MG63 (cell line): ENCODE data around the gene ATAD5. TPM values are rescaled to one million over a fixed set of nuclear protein-coding genes. Genes with fewer than 3 reads are reported as not detected.
"Not testable (repeated sequence)": the region's sequence is repeated elsewhere in the genome, so short reads cannot be mapped to it uniquely, and the experiment has no call there.

Source experiments
- DNase-seq: peaks from one replicate; pipeline ENCODE4 v3.0.0-alpha.2; 2020
- H3K27me3 ChIP-seq: fragments of 250-450 bp; sonication (Bioruptor Pico); 2 replicates; pipeline ENCODE4 v1.5.1; 2020; ENCODE audit warnings: mild to moderate bottlenecking, moderate library complexity
- H3K36me3 ChIP-seq: fragments of 250-450 bp; sonication (Bioruptor Pico); 2 replicates; pipeline ENCODE4 v1.5.1; 2020; ENCODE audit warnings: mild to moderate bottlenecking, moderate library complexity
- H3K4me3 ChIP-seq: fragments of 250-450 bp; sonication (Bioruptor Pico); 2 replicates; pipeline ENCODE4 v1.5.1; 2020; ENCODE audit warnings: mild to moderate bottlenecking, moderate library complexity
- H3K9me3 ChIP-seq: fragments of 250-450 bp; sonication (Bioruptor Pico); 2 replicates; pipeline ENCODE4 v1.5.1; 2020; ENCODE audit warnings: mild to moderate bottlenecking, moderate library complexity
- total RNA-seq: library from RNA; depleted of rRNA; stranded (reverse); fragments of >200 nt; shearing (Covaris generic); gene quantifications from 2 replicates; pipeline ENCODE4 v1.2.3, GENCODE V29; 2014; ENCODE audit warnings: low replicate concordance

Gene ATAD5
- total RNA-seq, 1 experiment from 2014 or later: 2.4 TPM

DNA sequence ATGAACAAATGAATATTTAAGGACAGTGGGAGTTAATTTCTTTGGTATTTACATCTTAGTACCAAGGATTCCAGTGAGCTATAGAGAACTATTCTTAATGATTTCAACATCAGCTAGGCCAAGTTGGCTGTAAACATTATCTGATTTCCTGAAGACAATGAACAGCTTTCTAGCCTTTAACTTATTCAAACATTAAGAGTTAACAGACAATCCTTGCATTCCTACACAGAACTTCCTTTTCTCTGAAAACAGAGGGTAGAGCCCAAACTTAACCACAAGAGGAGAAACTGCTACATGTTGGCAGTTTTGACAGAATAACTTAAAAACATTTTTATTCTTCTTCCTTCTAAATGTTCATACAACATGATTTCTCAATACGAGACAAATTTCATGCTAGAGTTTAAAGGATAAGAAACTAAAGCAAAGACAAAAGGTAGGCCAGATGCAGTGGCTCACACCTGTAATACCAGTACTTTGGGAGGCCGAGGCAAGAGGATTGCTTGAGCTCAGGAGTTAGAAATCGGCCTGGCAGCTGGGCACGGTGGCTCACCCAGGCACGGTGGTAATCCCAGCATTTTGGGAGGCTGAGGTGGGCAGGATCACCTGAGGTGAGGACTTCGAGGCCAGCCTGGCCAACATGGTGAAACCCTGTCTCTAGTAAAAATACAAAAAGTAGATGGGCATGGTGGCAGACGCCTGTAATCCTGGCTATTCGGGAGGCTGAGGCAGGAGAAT is 11.6 kb upstream of the ATAD5 start:
- no peak for DNase-seq
- Histone ChIP-seq H3K36me3 (peaks cover 13% of the 10 kb centered on the region), H3K9me3 (no peaks in the 10 kb centered on the region), H3K4me3 (no peak overlapping the region), H3K27me3 (no peaks in the 10 kb centered on the region)

GRCh38 chr17:30821871-30822723 is 9.7 kb upstream of the ATAD5 start:
- DNase-seq: no peak
- no peaks in the 10 kb centered on the region for H3K27me3 ChIP-seq
- H3K9me3 ChIP-seq: no peaks in the 10 kb centered on the region
- H3K4me3 ChIP-seq: no peak overlapping the region
- peaks cover 7% of the 10 kb centered on the region for H3K36me3 ChIP-seq

- peak overlapping the region; percentile 97 for H3K4me3 ChIP-seq
- H3K9me3 ChIP-seq, DNase-seq, H3K27me3 ChIP-seq, H3K36me3 ChIP-seq: not testable (repeated sequence)
These were observed 8.8 kb upstream of the ATAD5 start for GRCh38 chr17:30822919-30823318.

GRCh38 chr17:30823421-30823820 is 8.3 kb upstream of the ATAD5 start:
- Histone ChIP-seq H3K36me3 (peaks cover 7% of the 10 kb centered on the region), H3K9me3 (no peaks in the 10 kb centered on the region), H3K27me3 (no peaks in the 10 kb centered on the region), H3K4me3 (peak overlapping the region; percentile 97)
- no peak for DNase-seq

GRCh38 chr17:30824002-30824355 is 7.8 kb upstream of the ATAD5 start:
- peak overlapping the region; percentile 97 for H3K4me3 ChIP-seq
- H3K36me3 ChIP-seq: peaks cover 5% of the 10 kb centered on the region
- no peaks in the 10 kb centered on the region for H3K27me3 ChIP-seq
- DNase-seq: peak; percentile 20
- H3K9me3 ChIP-seq: no peaks in the 10 kb centered on the region

- Histone ChIP-seq H3K36me3 (no peaks in the 10 kb centered on the region; the same call in 1 of the 2 replicates), H3K9me3 (no peaks in the 10 kb centered on the region), H3K27me3 (no peaks in the 10 kb centered on the region), H3K4me3 (peak within 1 kb of the TSS; percentile 97)
- peak; percentile 95 for DNase-seq
These were observed 7.2 kb upstream of the ATAD5 start, which contains the start of gene CRLF3 for GRCh38 chr17:30824356-30825145. CRLF3 (minus strand) TSS chr17:30824692; CDS start chr17:30824651, 41 bp downstream.

DNA sequence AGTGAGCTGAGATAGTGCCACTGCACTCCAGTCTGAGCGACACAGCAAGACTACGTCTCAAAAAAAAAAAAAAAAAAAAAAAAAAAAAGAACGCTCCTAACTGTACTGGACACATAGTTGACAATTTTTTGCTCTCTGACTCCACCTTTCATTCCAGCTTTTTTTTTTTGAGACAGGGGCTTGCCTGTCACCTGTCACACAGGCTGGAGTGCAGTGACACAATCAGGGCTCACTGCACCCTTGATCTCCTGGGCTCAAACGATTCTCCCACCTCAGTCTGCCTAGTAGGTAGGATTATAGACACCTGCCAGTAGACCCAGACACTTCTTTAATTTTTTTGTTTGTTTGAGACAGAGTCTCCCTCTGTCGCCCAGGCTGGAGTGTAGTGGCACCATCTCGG is 4.7 kb upstream of the ATAD5 start:
- Histone ChIP-seq H3K27me3 (no peaks in the 10 kb centered on the region), H3K36me3 (no peaks in the 10 kb centered on the region), H3K9me3 (no peaks in the 10 kb centered on the region), H3K4me3 (no peak overlapping the region)
- DNase-seq: no peak

DNA sequence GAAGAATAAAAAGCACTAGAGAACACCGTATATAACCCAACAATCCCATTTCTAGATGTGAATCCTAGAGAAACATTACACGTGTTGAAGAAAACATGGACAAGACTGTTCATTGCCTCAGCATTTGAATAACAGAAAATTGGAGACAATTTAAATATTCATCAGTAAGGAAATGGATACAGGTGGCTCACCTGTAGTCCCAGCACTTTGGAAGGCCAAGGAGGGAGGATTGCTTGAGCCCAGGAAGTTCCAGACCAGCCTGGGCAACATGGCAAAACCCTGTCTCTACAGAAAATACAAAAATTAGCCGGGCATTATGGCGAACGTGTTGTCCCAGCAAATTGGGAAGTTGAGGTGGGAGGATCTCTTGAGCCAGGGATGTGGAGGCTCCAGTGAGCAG is 2.7 kb upstream of the ATAD5 start:
- Histone ChIP-seq H3K9me3 (no peaks in the 10 kb centered on the region), H3K36me3 (peaks cover under 1% of the 10 kb centered on the region; the same call in 1 of the 2 replicates), H3K4me3 (no peak overlapping the region), H3K27me3 (no peaks in the 10 kb centered on the region)
- DNase-seq: no peak

DNA sequence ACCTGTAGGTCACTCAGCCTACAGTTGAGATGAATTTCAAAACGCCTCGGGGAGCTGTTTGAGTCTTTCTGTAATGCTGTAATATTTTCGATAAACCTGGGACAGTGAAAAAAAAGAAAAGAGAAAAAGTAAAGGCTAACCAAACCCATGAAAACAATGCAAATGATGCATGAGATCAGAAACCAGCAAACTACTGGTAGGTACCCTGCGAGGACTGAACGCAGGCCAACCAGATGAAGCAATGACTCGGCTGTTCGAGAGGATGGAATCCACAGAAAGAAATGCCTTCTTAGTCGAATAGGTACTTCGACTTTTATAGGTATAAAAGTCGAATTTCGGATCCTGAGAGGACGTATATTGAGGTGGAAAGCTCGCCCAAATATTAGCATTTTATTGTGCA is 509 bp upstream of the ATAD5 start:
- DNase-seq: peak; percentile 35
- Histone ChIP-seq H3K9me3 (no peaks in the 10 kb centered on the region), H3K27me3 (no peaks in the 10 kb centered on the region), H3K4me3 (peak overlapping the region; percentile 93), H3K36me3 (peaks cover 17% of the 10 kb centered on the region)

- Histone ChIP-seq H3K9me3 (no peaks in the 10 kb centered on the region), H3K36me3 (peaks cover 28% of the 10 kb centered on the region), H3K27me3 (no peaks in the 10 kb centered on the region), H3K4me3 (peak overlapping the region; percentile 93)
- no peak for DNase-seq
These were observed 815 bp downstream of the ATAD5 start for GRCh38 chr17:30832438-30833124.

- no peak for DNase-seq
- peaks cover 80% of the 10 kb centered on the region for H3K36me3 ChIP-seq
These were observed 6.5 kb downstream of the ATAD5 start for GRCh38 chr17:30838202-30838807.

DNA sequence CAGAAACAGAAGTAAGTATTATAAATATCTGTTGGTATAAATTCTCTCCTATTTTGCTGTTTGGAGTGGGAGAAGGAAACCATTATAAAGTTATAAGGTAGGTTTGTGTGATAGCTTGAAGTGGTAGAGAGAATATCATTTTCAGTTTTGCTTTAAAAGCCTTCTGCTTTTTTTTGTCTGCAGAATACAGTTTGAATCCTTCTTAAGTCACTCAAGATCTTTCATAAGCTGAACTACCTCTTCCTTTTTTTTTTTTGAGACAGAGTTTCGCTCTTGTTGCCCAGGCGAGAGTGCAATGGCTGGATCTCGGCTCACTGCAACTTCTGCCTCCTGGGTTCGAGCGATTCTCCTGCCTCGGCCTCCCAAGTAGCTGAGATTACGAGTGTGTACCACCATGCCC is 9.0 kb downstream of the ATAD5 start:
- no peak for DNase-seq
- H3K9me3 ChIP-seq: no peaks in the 10 kb centered on the region
- peaks cover 74% of the 10 kb centered on the region for H3K36me3 ChIP-seq
- no peak overlapping the region for H3K4me3 ChIP-seq
- no peaks in the 10 kb centered on the region for H3K27me3 ChIP-seq

More at GRCh38 chr17:30838202-30838807, 6.5 kb downstream of the ATAD5 start:
- no peaks in the 10 kb centered on the region for H3K9me3 ChIP-seq
- H3K27me3 ChIP-seq: no peaks in the 10 kb centered on the region
- H3K4me3 ChIP-seq: no peak overlapping the region

- peaks cover 63% of the 10 kb centered on the region for H3K36me3 ChIP-seq
- no peak overlapping the region for H3K4me3 ChIP-seq
- no peaks in the 10 kb centered on the region for H3K27me3 ChIP-seq
- no peaks in the 10 kb centered on the region for H3K9me3 ChIP-seq
- no peak for DNase-seq
These were observed 16.3 kb downstream of the ATAD5 start for GRCh38 chr17:30848021-30848420.

DNA sequence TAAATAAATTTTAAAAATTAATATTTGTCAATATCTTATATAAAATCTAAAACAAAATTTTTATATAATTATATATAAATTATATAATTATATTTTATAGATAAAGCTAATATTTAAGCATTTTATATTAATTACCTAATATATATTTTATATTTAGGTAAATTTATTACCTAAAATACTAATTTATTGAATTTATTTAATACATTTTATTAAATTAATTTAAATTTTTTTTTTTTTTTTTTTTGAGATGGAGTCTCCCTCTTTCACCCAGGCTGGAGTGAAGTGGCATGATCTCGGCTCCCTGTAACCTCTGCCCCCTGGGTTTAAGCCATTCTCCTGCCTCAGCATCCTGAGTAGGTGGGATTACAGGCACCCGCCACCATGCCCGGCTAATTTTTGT is 22.4 kb downstream of the ATAD5 start:
- DNase-seq: no peak
- Histone ChIP-seq H3K4me3 (no peak overlapping the region), H3K27me3 (no peaks in the 10 kb centered on the region), H3K36me3 (peaks cover 72% of the 10 kb centered on the region), H3K9me3 (no peaks in the 10 kb centered on the region)

DNA sequence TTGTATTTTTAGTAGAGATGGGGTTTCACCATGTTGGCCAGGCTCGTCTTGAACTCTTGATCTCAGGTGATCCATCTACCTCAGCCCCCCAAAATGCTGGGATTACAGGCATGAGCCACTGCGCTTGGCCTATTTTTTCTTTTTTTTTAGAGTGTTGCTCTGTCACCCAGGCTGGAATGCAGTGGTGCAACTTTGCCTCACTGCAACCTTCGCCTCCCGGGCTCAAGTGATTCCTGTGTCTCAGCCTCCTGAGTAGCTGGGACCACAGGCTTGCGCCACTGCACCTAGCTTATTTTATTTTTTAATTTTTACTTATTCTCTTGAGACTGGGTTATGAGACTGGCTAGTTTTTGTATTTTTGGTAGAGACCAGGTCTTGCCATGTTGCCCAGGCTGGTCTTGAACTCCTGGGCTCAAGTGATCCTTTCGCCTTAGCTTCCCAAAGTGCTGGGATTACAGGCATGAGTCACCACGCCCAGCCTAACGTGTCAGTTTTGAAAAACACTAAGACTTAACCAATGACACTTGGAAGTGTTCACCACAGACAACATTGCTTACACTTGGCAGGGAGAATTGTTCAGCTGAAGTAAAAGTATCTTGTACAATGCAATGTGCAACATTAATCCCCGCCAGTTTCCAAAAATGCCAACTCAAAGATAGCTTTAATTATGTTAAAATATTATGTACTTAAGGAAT is 26.9 kb downstream of the ATAD5 start:
- Histone ChIP-seq H3K9me3 (no peaks in the 10 kb centered on the region), H3K36me3 (peaks cover 56% of the 10 kb centered on the region), H3K27me3 (no peaks in the 10 kb centered on the region), H3K4me3 (no peak overlapping the region)
- peak; percentile 23 for DNase-seq
